GM12891 (cell line): ENCODE measurements around the gene PLSCR2.

ENCODE experiments used
- POLR2A ChIP-seq: IDR thresholded peaks from 2 replicates; pipeline ENCODE4 v1.6.1; 2011; ENCODE audit warnings: low read depth, low read length, control low read depth
- POLR2AphosphoS5 ChIP-seq: IDR thresholded peaks from 2 replicates; pipeline ENCODE4 v1.6.1; 2011; ENCODE audit warnings: low read depth, low read length, control low read depth
- SPI1 ChIP-seq: IDR thresholded peaks from 2 replicates; pipeline ENCODE4 v1.6.1; 2011; ENCODE audit warnings: low read depth, low read length, control low read depth
- TAF1 ChIP-seq: IDR thresholded peaks from 2 replicates; pipeline ENCODE4 v1.6.1; 2011; ENCODE audit warnings: low read depth, low read length, control low read depth

GRCh38 chr3:146498002-146498736 lies 28.8 kb upstream of the PLSCR2 start:
- TF ChIP-seq POLR2A, result no peak
- TF ChIP-seq POLR2AphosphoS5, result no peak
- TF ChIP-seq TAF1, result no peak
- TF ChIP-seq SPI1, result no peak
